HepG2 (cell line): Measurements from ENCODE around the gene LYSMD1. TPM values are rescaled to one million over a fixed set of nuclear protein-coding genes. Genes with fewer than 3 reads are reported as not detected.

Experiments
- ATAC-seq: fragments of 200-7000 bp; cut with Tn5 transposase; 3 replicates; pipeline ENCODE4 v1.9.1; 2020; ENCODE audit warnings: mild to moderate bottlenecking, moderate library complexity
- BruUV-seq: library from RNA; stranded (reverse); fragments of 400-500 nt; replicated peaks from 2 replicates; lab custom pipeline; 2021; lab: Mats Ljungman, UMichigan
- CTCF ChIA-PET: fragments of 300-600 bp; formaldehyde crosslinking; extraction: SDS; loops from one replicate; lab custom pipeline; 2021; ENCODE audit warnings: low total read pairs, inconsistent platforms, low intra/inter-chr PET ratio; lab: Yijun Ruan, JAX
- POLR2A ChIA-PET: fragments of 350-600 bp; sonication (Branson Sonifier 250); formaldehyde crosslinking; loops from one replicate; lab custom pipeline; 2020; ENCODE audit warnings: antibody characterized with exemption, inconsistent platforms; lab: Yijun Ruan, JAX
- DNase-seq: peaks from one replicate; pipeline ENCODE4 v3.0.0-alpha.2; 2015; ENCODE audit warnings: low spot score
- FAIRE-seq: peaks from 3 replicates; lab custom pipeline; 2011; peaks lifted over from hg19 to GRCh38; lab: Jason Lieb, UNC
- H2AFZ ChIP-seq: one replicate; pipeline ENCODE4 v1.6.1; 2011; ENCODE audit warnings: low read length, inconsistent platforms
- H3K27ac ChIP-seq: fragments of 300-600 bp; 3 replicates; pipeline ENCODE4 v1.8.0; 2011; ENCODE audit warnings: mixed run types, mild to moderate bottlenecking, mixed read lengths, low read length, inconsistent platforms; ENCODE audit not compliant: insufficient read depth; ENCODE audit errors: extremely low read length
- H3K27me3 ChIP-seq, 2 experiments: fragments of 200-600 bp in 1 of 2; 2 replicates in 1 of 2; 3 replicates in 1 of 2; pipeline versions ENCODE4 v1.6.0 to v1.8.0; 2011; ENCODE audit warnings: low read length in 2 of 2, mild to moderate bottlenecking in 2 of 2, moderate library complexity in 2 of 2, inconsistent platforms in 1 of 2; ENCODE audit not compliant: insufficient read depth in 2 of 2, control insufficient read depth in 1 of 2
- H3K36me3 ChIP-seq, 2 experiments: fragments of 200-600 bp in 1 of 2; replicated peaks in 1 of 2; 2 replicates in 1 of 2; 3 replicates in 1 of 2; pipeline versions ENCODE4 v1.5.1 to v1.8.0; 2011; ENCODE audit warnings: low read length in 2 of 2, inconsistent platforms in 1 of 2; ENCODE audit not compliant: insufficient read depth in 2 of 2, control insufficient read depth in 1 of 2
- H3K4me1 ChIP-seq: 2 replicates; pipeline ENCODE4 v1.5.1; 2012; ENCODE audit warnings: low read length, inconsistent platforms; ENCODE audit not compliant: insufficient read depth
- H3K4me2 ChIP-seq: 2 replicates; pipeline ENCODE4 v1.6.0; 2011; ENCODE audit warnings: low read depth, low read length, inconsistent platforms
- H3K4me3 ChIP-seq, 3 experiments: fragments of 200-600 bp in 1 of 3; sonication (generic), shearing (Covaris generic) in 1 of 3; replicated peaks in 1 of 3; 2 replicates each; pipeline ENCODE4 v1.5.1; 2011 to 2016; ENCODE audit warnings: low read length in 3 of 3, inconsistent platforms in 2 of 3, low read depth in 2 of 3, mild to moderate bottlenecking in 2 of 3, control low read depth in 1 of 3, mixed read lengths in 1 of 3; ENCODE audit not compliant: insufficient read depth in 1 of 3
- H3K79me2 ChIP-seq: one replicate; pipeline ENCODE4 v1.6.1; 2011; ENCODE audit warnings: low read length, inconsistent platforms; ENCODE audit not compliant: insufficient read depth
- H3K9ac ChIP-seq: 2 replicates; pipeline ENCODE4 v1.6.0; 2011; ENCODE audit warnings: mild to moderate bottlenecking, low read depth, low read length, inconsistent platforms; ENCODE audit not compliant: insufficient read depth
- H3K9me3 ChIP-seq: 2 replicates; pipeline ENCODE4 v1.5.1; 2012; ENCODE audit warnings: mild to moderate bottlenecking, low read length
- H4K20me1 ChIP-seq: 2 replicates; pipeline ENCODE4 v1.6.0; 2011; ENCODE audit warnings: inconsistent platforms, mild to moderate bottlenecking, low read length, moderate library complexity; ENCODE audit not compliant: insufficient read depth
- CBFB ChIP-seq: sonication (generic); formaldehyde crosslinking; IDR thresholded peaks from 2 replicates; pipeline ENCODE4 v1.4.0; 2020; ENCODE audit warnings: missing genetic modification reagents
- HMG20B ChIP-seq: conservative IDR thresholded peaks from 2 replicates; pipeline ENCODE4 v1.6.1; 2016; ENCODE audit warnings: missing genetic modification reagents, missing compliant biosample characterization
- KMT2A ChIP-seq: sonication (generic); formaldehyde crosslinking; IDR thresholded peaks from 2 replicates; pipeline ENCODE4 v1.4.0; 2020; ENCODE audit warnings: missing genetic modification reagents
- NCOA1 ChIP-seq: sonication (generic); formaldehyde crosslinking; IDR thresholded peaks from 2 replicates; pipeline ENCODE4 v1.9.0; 2021; ENCODE audit warnings: missing genetic modification reagents
- NFATC3 ChIP-seq: sonication (generic); formaldehyde crosslinking; IDR thresholded peaks from 2 replicates; pipeline ENCODE4 v1.5.1; 2020; ENCODE audit warnings: mild to moderate bottlenecking, missing genetic modification reagents
- NFIC ChIP-seq: IDR thresholded peaks from 2 replicates; pipeline ENCODE4 v1.6.1; 2012; ENCODE audit warnings: mild to moderate bottlenecking, low read length, inconsistent platforms
- RNF219 ChIP-seq: sonication (generic); formaldehyde crosslinking; IDR thresholded peaks from 2 replicates; pipeline ENCODE4 v1.5.0; 2020; ENCODE audit warnings: mild to moderate bottlenecking, missing genetic modification reagents
- RXRB ChIP-seq: IDR thresholded peaks from 2 replicates; pipeline ENCODE4 v1.6.1; 2016; ENCODE audit warnings: borderline replicate concordance, missing genetic modification reagents, missing compliant biosample characterization
- XBP1 ChIP-seq: sonication (generic); formaldehyde crosslinking; IDR thresholded peaks from 2 replicates; pipeline ENCODE4 v1.5.0; 2020; ENCODE audit warnings: missing genetic modification reagents
- XRCC5 ChIP-seq: fragments of 200-400 bp; formaldehyde crosslinking; optimal IDR thresholded peaks from 2 replicates; pipeline ENCODE3; 2017; ENCODE audit warnings: mild to moderate bottlenecking, low read length
- ZBTB20 ChIP-seq: sonication (generic); formaldehyde crosslinking; IDR thresholded peaks from 2 replicates; pipeline ENCODE4 v1.8.1; 2023; ENCODE audit warnings: missing genetic modification reagents, low read depth, mild to moderate bottlenecking, borderline replicate concordance
- ZNF10 ChIP-seq: sonication (generic); formaldehyde crosslinking; IDR thresholded peaks from 2 replicates; pipeline ENCODE4 v1.4.0; 2020; ENCODE audit warnings: mild to moderate bottlenecking, low read depth, missing genetic modification reagents, borderline replicate concordance
- ZNF138 ChIP-seq: sonication (generic); formaldehyde crosslinking; IDR thresholded peaks from 2 replicates; pipeline ENCODE4 v1.5.0; 2020; ENCODE audit warnings: mild to moderate bottlenecking, low read depth, missing genetic modification reagents
- ZNF207 ChIP-seq: fragments of 450-650 bp; IDR thresholded peaks from 2 replicates; pipeline ENCODE4 v1.6.1; 2016; ENCODE audit warnings: antibody characterized with exemption, borderline replicate concordance
- ZNF263 ChIP-seq: sonication (generic); formaldehyde crosslinking; IDR thresholded peaks from 2 replicates; pipeline ENCODE4 v1.4.0; 2020; ENCODE audit warnings: missing genetic modification reagents
- ZNF530 ChIP-seq: sonication (generic); formaldehyde crosslinking; IDR thresholded peaks from 2 replicates; pipeline ENCODE4 v1.5.0; 2020; ENCODE audit warnings: low read depth, mild to moderate bottlenecking, missing genetic modification reagents
- ZNF781 ChIP-seq: sonication (generic); formaldehyde crosslinking; IDR thresholded peaks from 2 replicates; pipeline ENCODE4 v1.5.1; 2020; ENCODE audit warnings: borderline replicate concordance, mild to moderate bottlenecking, missing genetic modification reagents; ENCODE audit errors: not compliant biosample characterization
- ZSCAN31 ChIP-seq: sonication (generic); formaldehyde crosslinking; IDR thresholded peaks from 2 replicates; pipeline ENCODE4 v1.5.0; 2020; ENCODE audit warnings: low read depth, mild to moderate bottlenecking, missing genetic modification reagents
- WGBS: methylation state at CpG from one replicate; pipeline ENCODE4 v1.1.6; 2017; ENCODE audit warnings: low lambda C conversion rate; 5-methylcytosine and 5-hydroxymethylcytosine counted together
- in situ Hi-C: cut with HindIII; loops from 2 replicates; pipeline ENCODE4 v1.10.0; 2017; ENCODE audit warnings: low pct_unique_long_range_greater_than_20kb; ENCODE audit not compliant: extremely low pct_ligation_motif_present
- intact Hi-C: fragments of 100-400 bp; cut with micrococcal nuclease; formaldehyde crosslinking; loops from one replicate; pipeline ENCODE4 v1.10.0; 2022; ENCODE audit not compliant: unreplicated experiment
- polyA plus RNA-seq, 8 experiments: library from polyadenylated mRNA; depleted of rRNA in 3 of 8; stranded (reverse) in 7 of 8; unstranded in 1 of 8; fragments of >200 nt; fragmentation: Illumina TruSeq in 4 of 8; extraction: Trizol in 4 of 8; gene quantifications; 2 replicates each; pipeline versions ENCODE4 v1.2.1 to v1.2.3, GENCODE V29; 2011 to 2016; ENCODE audit warnings: low read depth in 4 of 8, missing spikeins in 1 of 8, mixed read lengths in 1 of 8; ENCODE audit not compliant: insufficient read depth in 1 of 8
- total RNA-seq, 5 experiments: library from RNA; depleted of rRNA; stranded (reverse); fragments of >200 nt; fragmentation: Illumina TruSeq; extraction: Trizol; gene quantifications; 2 replicates each; pipeline ENCODE4 v1.2.3, GENCODE V29; 2016; ENCODE audit warnings: low read depth in 1 of 5
- TF ChIP-seq, protein P1 (sequence below): sonication (generic); formaldehyde crosslinking; IDR thresholded peaks from 2 replicates; pipeline ENCODE4 v1.5.0; 2020; ENCODE audit warnings: mild to moderate bottlenecking, low read depth, missing genetic modification reagents, borderline replicate concordance

The LYSMD1 gene
- total and polyA plus RNA-seq, 2 of the 13 experiments (the other 11 are each of a cell fraction or from before 2014, with no cell fraction given): 3.8 to 4.8 TPM

- Histone ChIP-seq H3K9me3 (no peaks in the 10 kb centered on the region), H3K4me1 (peaks cover 33% of the 10 kb centered on the region), H4K20me1 (no peaks in the 10 kb centered on the region), H3K4me2 (no peak overlapping the region)
- ATAC-seq: no peak
- in situ Hi-C loops: no loop called here
- TF ChIP-seq ZSCAN31 (CRISPR knock-in tag) (no peak), CBFB (CRISPR knock-in tag) (no peak), NFIC (no peak), ZNF263 (CRISPR knock-in tag) (no peak), XBP1 (CRISPR knock-in tag) (no peak), ZNF781 (CRISPR knock-in tag) (no peak), KMT2A (CRISPR knock-in tag) (no peak), XRCC5 (no peak), ZNF207 (no peak), NFATC3 (CRISPR knock-in tag) (no peak), HMG20B (CRISPR knock-in tag) (no peak), RNF219 (CRISPR knock-in tag) (no peak), ZNF530 (no peak), ZBTB20 (CRISPR knock-in tag) (no peak), RXRB (no peak), NCOA1 (CRISPR knock-in tag) (no peak), ZNF138 (CRISPR knock-in tag) (no peak), ZNF10 (no peak)
- TF ChIP-seq, protein P1, sequence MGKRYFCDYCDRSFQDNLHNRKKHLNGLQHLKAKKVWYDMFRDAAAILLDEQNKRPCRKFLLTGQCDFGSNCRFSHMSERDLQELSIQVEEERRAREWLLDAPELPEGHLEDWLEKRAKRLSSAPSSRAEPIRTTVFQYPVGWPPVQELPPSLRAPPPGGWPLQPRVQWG (CRISPR knock-in tag): no peak
- TF ChIP-seq, all 625 proteins: peak for 0
- no peak overlapping the region for H2AFZ ChIP-seq
- H3K36me3 ChIP-seq: no peaks in the 10 kb centered on the region
- BruUV-seq: no TSS peak
- FAIRE-seq (no peak), DNase-seq (no peak)
- ChIA-PET POLR2A (no interaction called here), CTCF (no interaction called here)
- H3K27ac ChIP-seq: no peak overlapping the region
- H3K4me3 ChIP-seq: no peak overlapping the region
- no peaks in the 10 kb centered on the region for H3K79me2 ChIP-seq
- intact Hi-C loops: no loop called here
- no peaks in the 10 kb centered on the region for H3K27me3 ChIP-seq
- H3K9ac ChIP-seq: no peak overlapping the region
- WGBS: 69% methylated on average over 5 of the region's 5 CpGs
Observed at GRCh38 chr1:151143986-151144385, 21.7 kb downstream of the LYSMD1 start.
